GM23338 (cell line): ENCODE results near the gene IGFL3.

Source experiments
- CREB1 ChIP-seq: fragments of 250-450 bp; sonication (Bioruptor Pico); IDR thresholded peaks from 2 replicates; pipeline ENCODE4 v1.5.0; 2020; ENCODE audit warnings: low read depth, mild to moderate bottlenecking, moderate library complexity
- EZH2 ChIP-seq: fragments of 200-600 bp; sonication (generic); IDR thresholded peaks from one replicate; pipeline ENCODE4 v1.8.0; 2017; ENCODE audit warnings: antibody characterized with exemption, mild to moderate bottlenecking, low read depth; ENCODE audit not compliant: unreplicated experiment
- POLR2AphosphoS5 ChIP-seq: IDR thresholded peaks from 2 replicates; pipeline ENCODE4 v1.6.1; 2016; ENCODE audit warnings: antibody characterized with exemption, low read depth
- ZNF114 ChIP-seq: fragments of 250-450 bp; sonication (Bioruptor Pico); IDR thresholded peaks from 2 replicates; pipeline ENCODE4 v1.5.0; 2020; ENCODE audit warnings: mild to moderate bottlenecking, moderate library complexity
- TF ChIP-seq, protein P1 (sequence below), 2 experiments: fragments of 200-600 bp in 1 of 2; sonication (generic) in 1 of 2; conservative IDR thresholded peaks; 2 replicates each; pipeline versions ENCODE4 v1.5.1 to v1.6.1; 2016 to 2017; ENCODE audit warnings: antibody characterized with exemption in 2 of 2, low read depth in 2 of 2, mild to moderate bottlenecking in 2 of 2, moderate library complexity in 1 of 2
- TF ChIP-seq, protein P2 (sequence below): IDR thresholded peaks from one replicate; pipeline ENCODE4 v1.6.1; 2018; ENCODE audit warnings: antibody characterized with exemption; ENCODE audit not compliant: unreplicated experiment

DNA sequence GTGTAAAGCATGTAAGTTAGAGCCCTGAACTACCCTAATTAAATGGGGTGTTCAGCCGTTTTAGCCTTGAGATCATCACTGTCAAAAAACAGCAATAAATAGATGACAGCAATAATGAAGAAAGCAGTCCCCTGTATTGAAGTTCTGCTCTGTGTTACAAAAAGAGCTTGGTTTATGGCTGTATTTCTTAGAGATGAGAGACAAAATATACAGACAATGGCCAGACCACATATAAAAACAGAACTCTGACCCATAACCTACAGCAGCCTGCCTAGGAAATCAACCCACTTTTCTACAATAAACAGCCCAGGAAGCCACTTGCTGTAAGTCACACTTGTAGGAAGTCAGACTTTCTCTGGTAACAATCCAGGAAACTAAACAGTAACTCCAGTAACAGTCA is 10.8 kb downstream of the IGFL3 start:
- TF ChIP-seq, protein P1, sequence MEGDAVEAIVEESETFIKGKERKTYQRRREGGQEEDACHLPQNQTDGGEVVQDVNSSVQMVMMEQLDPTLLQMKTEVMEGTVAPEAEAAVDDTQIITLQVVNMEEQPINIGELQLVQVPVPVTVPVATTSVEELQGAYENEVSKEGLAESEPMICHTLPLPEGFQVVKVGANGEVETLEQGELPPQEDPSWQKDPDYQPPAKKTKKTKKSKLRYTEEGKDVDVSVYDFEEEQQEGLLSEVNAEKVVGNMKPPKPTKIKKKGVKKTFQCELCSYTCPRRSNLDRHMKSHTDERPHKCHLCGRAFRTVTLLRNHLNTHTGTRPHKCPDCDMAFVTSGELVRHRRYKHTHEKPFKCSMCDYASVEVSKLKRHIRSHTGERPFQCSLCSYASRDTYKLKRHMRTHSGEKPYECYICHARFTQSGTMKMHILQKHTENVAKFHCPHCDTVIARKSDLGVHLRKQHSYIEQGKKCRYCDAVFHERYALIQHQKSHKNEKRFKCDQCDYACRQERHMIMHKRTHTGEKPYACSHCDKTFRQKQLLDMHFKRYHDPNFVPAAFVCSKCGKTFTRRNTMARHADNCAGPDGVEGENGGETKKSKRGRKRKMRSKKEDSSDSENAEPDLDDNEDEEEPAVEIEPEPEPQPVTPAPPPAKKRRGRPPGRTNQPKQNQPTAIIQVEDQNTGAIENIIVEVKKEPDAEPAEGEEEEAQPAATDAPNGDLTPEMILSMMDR (conservative IDR thresholded peaks at IDR 0.05; ENCODE audit: low read depth in 2 of 2): no peak
- no peak for TF ChIP-seq POLR2AphosphoS5
- TF ChIP-seq, protein P2, sequence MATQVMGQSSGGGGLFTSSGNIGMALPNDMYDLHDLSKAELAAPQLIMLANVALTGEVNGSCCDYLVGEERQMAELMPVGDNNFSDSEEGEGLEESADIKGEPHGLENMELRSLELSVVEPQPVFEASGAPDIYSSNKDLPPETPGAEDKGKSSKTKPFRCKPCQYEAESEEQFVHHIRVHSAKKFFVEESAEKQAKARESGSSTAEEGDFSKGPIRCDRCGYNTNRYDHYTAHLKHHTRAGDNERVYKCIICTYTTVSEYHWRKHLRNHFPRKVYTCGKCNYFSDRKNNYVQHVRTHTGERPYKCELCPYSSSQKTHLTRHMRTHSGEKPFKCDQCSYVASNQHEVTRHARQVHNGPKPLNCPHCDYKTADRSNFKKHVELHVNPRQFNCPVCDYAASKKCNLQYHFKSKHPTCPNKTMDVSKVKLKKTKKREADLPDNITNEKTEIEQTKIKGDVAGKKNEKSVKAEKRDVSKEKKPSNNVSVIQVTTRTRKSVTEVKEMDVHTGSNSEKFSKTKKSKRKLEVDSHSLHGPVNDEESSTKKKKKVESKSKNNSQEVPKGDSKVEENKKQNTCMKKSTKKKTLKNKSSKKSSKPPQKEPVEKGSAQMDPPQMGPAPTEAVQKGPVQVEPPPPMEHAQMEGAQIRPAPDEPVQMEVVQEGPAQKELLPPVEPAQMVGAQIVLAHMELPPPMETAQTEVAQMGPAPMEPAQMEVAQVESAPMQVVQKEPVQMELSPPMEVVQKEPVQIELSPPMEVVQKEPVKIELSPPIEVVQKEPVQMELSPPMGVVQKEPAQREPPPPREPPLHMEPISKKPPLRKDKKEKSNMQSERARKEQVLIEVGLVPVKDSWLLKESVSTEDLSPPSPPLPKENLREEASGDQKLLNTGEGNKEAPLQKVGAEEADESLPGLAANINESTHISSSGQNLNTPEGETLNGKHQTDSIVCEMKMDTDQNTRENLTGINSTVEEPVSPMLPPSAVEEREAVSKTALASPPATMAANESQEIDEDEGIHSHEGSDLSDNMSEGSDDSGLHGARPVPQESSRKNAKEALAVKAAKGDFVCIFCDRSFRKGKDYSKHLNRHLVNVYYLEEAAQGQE: no peak
- no peak for TF ChIP-seq CREB1 (CRISPR knock-in tag)
- no peak for TF ChIP-seq ZNF114 (CRISPR knock-in tag)
- no peak for TF ChIP-seq EZH2
